Right lung (tissue), 5 donors: ENCODE results near the gene NUDT7. TPM values are rescaled to one million over a fixed set of nuclear protein-coding genes. Genes with fewer than 3 reads are reported as not detected.

Experiments used
- DNase-seq, 2 donors: peaks; one replicate each; pipeline ENCODE4 v3.0.0-alpha.2; 2013
- polyA plus RNA-seq, 5 donors: library from polyadenylated mRNA; unstranded; fragments of 120-200 nt; gene quantifications; one replicate each; pipeline versions ENCODE4 v1.2.1 to v1.2.3, GENCODE V29; 2013; ENCODE audit warnings: inconsistent platforms in 1 of 5, low replicate concordance in 1 of 5; ENCODE audit not compliant: insufficient read length in 5 of 5, insufficient read depth in 1 of 5

The NUDT7 gene
- polyA plus RNA-seq, 5 donors = 11.1 to 14.6 (median 12.6) TPM

DNA sequence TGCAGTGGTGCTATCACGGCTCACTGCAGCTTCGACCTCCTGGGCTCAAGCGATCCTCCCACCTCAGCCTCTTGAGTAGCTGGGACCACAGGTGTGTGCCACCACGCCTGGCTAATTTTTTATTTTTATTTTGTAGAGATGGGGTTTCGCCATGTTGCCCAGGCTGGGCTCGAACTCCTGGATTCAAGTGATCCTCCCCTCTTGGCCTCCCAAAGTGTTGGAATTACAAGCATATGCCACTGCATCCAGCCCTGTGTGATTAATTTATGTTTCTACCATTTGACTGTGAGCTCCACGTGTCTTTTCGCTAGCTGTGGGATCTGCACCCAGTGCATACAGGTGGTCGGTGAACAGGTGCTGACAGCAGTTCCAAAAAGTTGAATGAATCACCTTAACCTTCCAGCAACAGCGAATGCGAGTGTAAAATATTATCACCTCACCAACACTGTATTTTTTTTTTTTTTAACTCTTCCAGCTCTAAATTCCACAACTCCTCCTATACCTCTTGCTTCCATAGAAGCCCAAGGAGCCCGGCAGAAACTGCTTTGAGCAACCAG, 484 bp upstream of the NUDT7 start:
- no peak for DNase-seq

DNA sequence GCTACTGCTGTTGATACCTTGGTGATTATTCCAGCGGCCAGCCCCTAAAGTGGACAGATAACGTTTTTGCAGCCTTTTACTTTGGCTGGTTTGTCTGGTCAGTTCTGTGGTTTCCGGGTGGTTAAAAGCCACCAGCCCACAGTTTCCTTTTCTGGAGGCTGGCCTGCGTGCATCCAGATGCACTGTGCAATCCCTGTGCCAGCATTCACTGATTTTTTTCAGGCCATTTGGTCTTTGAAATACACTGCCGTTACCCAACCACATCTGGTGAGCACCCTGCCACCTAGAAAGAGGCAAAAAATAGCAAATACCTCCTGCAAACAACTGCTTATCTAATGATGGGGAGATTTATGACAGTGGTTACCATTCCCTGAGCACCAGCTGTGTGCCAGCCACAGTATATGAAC, 797 bp downstream of the NUDT7 start:
- DNase-seq = peak in 1 of 2 donors; percentile 9

GRCh38 chr16:77724174-77724573, 1.9 kb downstream of the NUDT7 start:
- DNase-seq = no peak

DNA sequence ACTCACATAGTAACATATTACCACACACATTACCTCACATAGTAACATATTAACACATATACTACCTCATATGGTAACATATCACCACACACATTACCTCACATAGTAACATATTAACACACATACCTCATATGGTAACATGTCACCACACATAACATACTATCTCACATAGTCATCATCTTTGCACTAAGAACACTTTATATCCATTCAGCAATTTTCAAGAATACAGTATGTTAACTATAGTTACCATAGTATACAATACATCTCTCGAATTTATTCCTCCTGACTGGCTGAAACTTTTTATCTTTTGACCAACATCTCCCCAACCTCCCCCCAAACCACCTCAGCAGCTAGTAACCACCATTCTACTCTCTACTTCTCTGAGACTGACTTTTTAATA, 7.6 kb downstream of the NUDT7 start:
- DNase-seq = no peak

- DNase-seq = no peak
Observed at GRCh38 chr16:77732241-77732946, 10.1 kb downstream of the NUDT7 start.

- DNase-seq = no peak
Observed at GRCh38 chr16:77736879-77737278, 14.6 kb downstream of the NUDT7 start.

DNA sequence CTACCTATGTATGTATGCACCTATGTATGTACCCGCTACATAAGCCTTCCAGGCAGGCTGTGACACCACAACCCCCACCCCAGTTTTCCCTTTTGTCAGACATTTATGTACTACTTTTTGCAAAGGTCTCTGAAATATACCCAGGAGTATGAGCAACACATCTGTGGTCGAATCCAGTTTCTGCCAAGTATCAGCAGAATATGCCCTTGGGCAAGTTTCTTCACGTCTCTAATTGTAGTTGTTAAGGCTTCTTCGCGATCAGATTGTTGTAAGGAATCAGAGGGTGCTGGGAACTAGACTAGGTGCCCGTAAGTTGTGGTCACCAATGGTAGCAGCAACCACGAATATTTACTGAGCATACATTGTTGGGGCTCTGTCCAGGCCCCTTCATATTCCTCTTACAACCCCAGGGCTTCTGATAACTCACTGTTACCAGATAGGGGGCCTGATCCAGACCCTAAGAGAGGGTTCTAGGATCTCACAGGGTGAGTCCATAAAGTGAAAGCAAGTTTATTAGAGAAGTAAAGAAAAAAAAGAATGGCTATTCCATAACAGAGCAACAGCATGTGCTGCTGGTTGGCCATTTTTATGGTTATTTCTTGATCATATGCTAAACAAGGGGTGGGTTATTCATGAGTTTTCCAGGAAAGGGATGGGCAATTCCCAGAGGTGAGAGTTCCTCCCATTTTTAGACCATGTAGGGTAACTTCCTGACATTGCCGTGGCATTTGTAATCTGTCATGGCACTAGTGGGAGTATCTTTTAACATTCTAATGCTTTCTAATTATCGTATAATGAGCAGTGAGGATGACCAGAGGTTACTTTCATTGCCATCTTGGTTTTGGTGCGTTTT, 16.6 kb downstream of the NUDT7 start:
- DNase-seq = no peak

DNA sequence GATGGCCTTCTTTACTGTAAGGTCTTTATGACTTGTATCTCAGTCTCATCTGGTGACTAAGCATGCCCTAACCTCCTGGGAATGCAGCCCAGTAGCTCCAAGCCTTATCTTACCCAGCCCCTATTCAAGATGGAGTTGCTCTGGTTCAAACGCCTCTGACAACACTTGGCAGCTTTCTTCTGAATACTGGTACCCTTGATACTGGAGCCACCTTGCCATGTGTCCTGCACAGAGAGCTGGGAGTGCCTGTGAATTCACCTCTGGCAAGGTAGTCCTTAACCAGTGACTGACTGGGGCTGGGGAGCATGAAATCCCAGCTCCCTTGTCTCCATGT, 17.2 kb downstream of the NUDT7 start:
- DNase-seq = no peak

DNA sequence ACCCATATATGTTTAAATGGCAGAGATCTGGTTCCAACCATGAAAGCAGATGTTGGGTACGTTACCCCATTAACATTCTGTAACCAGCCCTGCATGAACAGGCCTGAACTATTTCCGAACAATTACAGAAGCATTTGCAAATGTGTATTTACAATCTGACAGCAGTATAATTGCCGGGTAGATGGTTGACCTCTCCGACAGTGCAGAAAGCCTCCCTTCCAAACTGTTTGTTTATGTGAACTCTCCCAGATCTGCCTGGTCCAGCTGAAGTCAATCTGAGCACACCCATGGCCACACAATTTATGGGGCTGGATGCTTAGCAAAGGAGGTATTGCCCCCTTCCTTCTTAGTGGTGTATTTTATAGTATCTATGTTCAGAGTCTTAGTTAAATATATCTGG, 21.8 kb downstream of the NUDT7 start:
- DNase-seq = peak; percentile 72 to 78

GRCh38 chr16:77745972-77746371, 23.7 kb downstream of the NUDT7 start:
- DNase-seq = no peak

- DNase-seq = no peak
Observed at GRCh38 chr16:77748421-77749005, 26.2 kb downstream of the NUDT7 start.

GRCh38 chr16:77749415-77749814, 27.1 kb downstream of the NUDT7 start:
- DNase-seq = no peak

DNA sequence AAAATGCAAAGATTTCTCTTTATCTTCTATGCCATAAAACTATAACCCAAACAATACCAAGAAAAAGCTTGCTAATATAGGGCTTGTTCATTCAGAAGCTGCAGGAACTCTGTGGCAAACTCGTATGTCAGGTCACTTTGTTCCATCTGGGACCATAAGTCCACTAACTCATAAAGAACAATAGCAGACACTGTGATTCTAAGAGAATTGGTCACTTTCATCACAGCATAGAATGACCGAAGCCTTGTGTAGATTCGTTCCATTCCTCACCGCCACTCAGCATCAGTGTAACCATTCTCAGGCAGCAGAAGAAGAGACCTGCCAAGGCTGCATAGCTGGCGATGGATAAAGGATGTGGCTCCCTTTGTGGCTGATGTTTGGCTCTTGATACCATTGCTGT, 35.7 kb downstream of the NUDT7 start:
- no peak for DNase-seq

DNA sequence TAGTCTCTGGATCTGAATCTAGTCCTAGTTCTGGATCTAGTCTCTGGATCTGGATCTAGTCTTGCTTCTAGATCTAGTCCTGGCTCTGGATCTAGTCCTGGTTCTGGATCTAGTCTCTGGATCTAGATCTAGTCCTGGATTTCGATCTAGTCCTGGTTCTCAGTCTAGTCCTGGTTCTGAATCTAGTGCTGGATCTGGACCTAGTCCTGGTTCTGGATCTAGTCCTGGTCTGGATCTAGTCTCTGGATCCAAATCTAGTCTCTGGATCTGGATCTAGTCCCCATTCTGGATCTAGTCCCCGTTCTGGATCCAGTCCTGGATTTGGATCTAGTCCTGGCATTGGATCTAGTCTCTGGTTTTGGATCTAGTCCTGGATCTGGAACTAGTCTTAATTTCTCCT, 36.2 kb downstream of the NUDT7 start:
- no peak for DNase-seq

DNA sequence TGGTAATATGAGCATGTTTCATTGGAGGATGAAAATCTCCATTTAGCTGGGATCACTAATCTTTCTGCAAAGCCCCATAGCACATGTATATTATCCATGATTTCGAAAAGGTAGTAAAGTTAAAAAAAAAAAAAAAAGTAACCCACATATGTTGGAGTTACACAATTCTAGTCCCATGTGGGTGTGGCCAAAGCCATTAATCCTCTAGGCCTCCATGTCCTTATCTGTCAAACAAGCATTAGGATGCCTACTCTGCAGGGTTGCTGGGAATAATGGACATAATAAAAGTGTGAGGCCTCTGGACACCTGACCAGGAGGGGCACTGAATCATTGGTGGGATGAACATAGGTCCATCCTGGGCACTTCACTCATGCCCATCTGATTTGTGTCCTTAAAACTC, 36.9 kb downstream of the NUDT7 start:
- no peak for DNase-seq

- DNase-seq = no peak
Observed at GRCh38 chr16:77759821-77760220, 37.5 kb downstream of the NUDT7 start.

GRCh38 chr16:77760800-77761199, 38.5 kb downstream of the NUDT7 start:
- DNase-seq = no peak

- no peak for DNase-seq
Observed at GRCh38 chr16:77761204-77761603, 38.9 kb downstream of the NUDT7 start.

DNA sequence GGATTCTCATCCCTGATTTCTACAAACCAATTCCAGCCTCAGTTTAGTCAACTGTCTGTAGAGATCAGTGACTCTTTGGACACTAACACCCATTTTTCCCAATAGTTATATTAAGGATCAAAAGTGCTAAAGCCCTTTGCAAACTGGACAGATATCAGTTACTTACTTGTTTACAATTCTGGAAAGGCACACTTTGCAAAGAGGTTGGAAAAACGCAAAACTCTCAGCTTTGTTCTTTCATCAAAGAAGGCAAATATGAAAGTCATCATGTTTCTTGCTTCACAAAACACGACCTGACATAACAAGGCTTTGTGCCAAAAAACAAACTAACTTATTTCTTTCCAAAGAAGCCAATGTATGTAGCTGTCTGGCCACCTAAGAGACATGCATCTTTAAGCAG, 39.9 kb downstream of the NUDT7 start:
- DNase-seq = no peak

DNA sequence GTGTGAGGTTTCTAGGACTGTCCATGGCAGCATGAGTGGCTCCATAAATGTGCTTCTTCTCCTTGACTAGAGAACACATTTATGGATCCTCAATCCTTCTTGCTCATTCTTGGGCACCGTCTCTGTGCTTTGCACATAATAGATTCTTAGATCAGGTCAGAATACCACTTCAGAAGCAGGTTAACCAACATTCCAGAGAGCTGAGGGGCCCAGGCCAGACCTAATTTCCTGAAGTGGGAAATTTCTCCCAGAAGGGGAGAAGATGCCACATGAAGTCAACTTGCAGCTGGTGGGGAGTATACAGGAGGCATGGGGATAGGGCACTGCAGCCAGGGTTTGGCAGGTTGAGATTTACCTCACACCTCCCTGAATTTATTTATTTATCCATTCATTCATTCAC, 41.7 kb downstream of the NUDT7 start:
- DNase-seq = peak; percentile 28 to 31

DNA sequence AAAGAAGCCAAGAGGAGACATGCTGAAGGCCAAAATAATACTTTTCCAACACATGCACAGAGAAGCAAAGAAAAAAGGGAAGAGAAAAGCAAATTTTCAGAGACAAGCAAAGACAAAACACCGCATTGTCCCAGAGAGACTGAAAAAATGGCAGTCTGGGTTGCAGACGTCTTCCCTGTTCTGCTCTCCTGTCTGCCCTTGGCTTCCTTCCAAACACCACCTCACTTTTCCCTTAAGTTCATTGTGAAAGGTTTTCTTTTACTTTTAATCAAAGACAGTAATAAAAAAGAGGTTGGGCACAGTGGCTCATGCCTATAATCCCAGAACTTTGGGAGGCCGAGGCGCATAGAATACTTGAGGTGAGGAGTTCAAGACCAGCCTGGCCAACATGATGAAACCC, 44.9 kb downstream of the NUDT7 start:
- DNase-seq = no peak

GRCh38 chr16:77767826-77768225, 45.5 kb downstream of the NUDT7 start:
- DNase-seq = no peak
